Daoy (cell line): ENCODE measurements around the gene PLBD2. TPM values are rescaled to one million over a fixed set of nuclear protein-coding genes. Genes with fewer than 3 reads are reported as not detected.

Experiments used
- DNase-seq: peaks from one replicate; pipeline ENCODE4 v3.0.0-alpha.2; 2015; ENCODE audit warnings: low read depth
- total RNA-seq: library from RNA; depleted of rRNA; stranded (reverse); fragments of >200 nt; shearing (Covaris generic); gene quantifications from 2 replicates; pipeline ENCODE4 v1.2.3, GENCODE V29; 2014

Gene PLBD2
- total RNA-seq, 1 experiment from 2014 or later: 6.1 TPM

GRCh38 chr12:113416091-113416754 is 57.8 kb downstream of the PLBD2 start:
- DNase-seq: peak; percentile 41

GRCh38 chr12:113418213-113418879 is 60.0 kb downstream of the PLBD2 start:
- no peak for DNase-seq

- no peak for DNase-seq
Measured at GRCh38 chr12:113420996-113421595, 62.7 kb downstream of the PLBD2 start.

GRCh38 chr12:113422030-113422885 is 63.9 kb downstream of the PLBD2 start, which contains the start of gene SDSL:
Gene SDSL (plus strand): TSS chr12:113422380. CDS start chr12:113427983, 5,603 bp downstream.
- peak; percentile 95 for DNase-seq

GRCh38 chr12:113422886-113423669 is 64.7 kb downstream of the PLBD2 start:
- DNase-seq: no peak

GRCh38 chr12:113424456-113424855 is 66.1 kb downstream of the PLBD2 start:
- no peak for DNase-seq

- DNase-seq: peak; percentile 50
Measured at GRCh38 chr12:113424915-113425823, 66.8 kb downstream of the PLBD2 start.

- no peak for DNase-seq
Measured at GRCh38 chr12:113425960-113426453, 67.6 kb downstream of the PLBD2 start.

- DNase-seq: no peak
Measured at GRCh38 chr12:113427882-113428281, 69.5 kb downstream of the PLBD2 start.

GRCh38 chr12:113428482-113428881 is 70.1 kb downstream of the PLBD2 start:
- DNase-seq: no peak

GRCh38 chr12:113432986-113433385 is 74.6 kb downstream of the PLBD2 start:
- DNase-seq: no peak

GRCh38 chr12:113435367-113435766 is 77.0 kb downstream of the PLBD2 start:
- no peak for DNase-seq

- DNase-seq: no peak
Measured at GRCh38 chr12:113436586-113436985, 78.2 kb downstream of the PLBD2 start.

- DNase-seq: no peak
Measured at GRCh38 chr12:113436993-113437728, 78.8 kb downstream of the PLBD2 start.

GRCh38 chr12:113437729-113438100 is 79.3 kb downstream of the PLBD2 start:
- DNase-seq: no peak

- DNase-seq: no peak
Measured at GRCh38 chr12:113438523-113439300, 80.3 kb downstream of the PLBD2 start.

- no peak for DNase-seq
Measured at GRCh38 chr12:113439301-113439597, 80.9 kb downstream of the PLBD2 start.

GRCh38 chr12:113439606-113440030 is 81.2 kb downstream of the PLBD2 start:
- peak; percentile 57 for DNase-seq

GRCh38 chr12:113440336-113440735 is 81.9 kb downstream of the PLBD2 start:
- no peak for DNase-seq
